HG02588 (cell line): Measurements from ENCODE around the gene PPP2R5D.
A peak's percentile ranks its signal among the peaks of the same experiment; 100 is the strongest.
"Not testable (repeated sequence)": the region's sequence is repeated elsewhere in the genome, so short reads cannot be mapped to it uniquely, and the experiment has no call there.

Experiments used
- ATAC-seq: cut with Tn5 transposase; IDR thresholded peaks from one replicate; pipeline ENCODE4 v1.9.1; 2021; ENCODE audit warnings: mild to moderate bottlenecking, moderate library complexity; ENCODE audit not compliant: unreplicated experiment

Gene PPP2R5D

GRCh38 chr6:42988486-42989020, 4.2 kb downstream of the PPP2R5D start:
- no peak for ATAC-seq

DNA sequence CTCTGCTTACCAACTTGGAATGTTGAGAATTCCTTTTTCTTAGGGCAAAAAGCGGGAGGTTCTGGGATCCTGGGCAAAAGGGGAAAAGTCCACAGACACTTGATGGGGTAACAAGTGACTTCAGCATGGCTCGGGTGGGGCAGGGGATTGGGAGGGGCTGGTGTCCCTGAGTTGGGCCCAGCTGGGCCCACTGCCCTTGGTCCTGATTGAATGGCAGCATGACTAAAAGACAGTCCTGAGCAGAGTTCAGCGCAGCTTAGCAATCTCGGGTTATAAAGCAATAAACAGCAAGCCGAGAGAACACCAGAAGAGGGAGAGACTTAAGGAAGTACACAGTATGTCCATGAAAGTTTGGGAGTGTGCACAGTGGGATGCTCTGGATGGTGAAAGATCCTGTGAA, 5.6 kb downstream of the PPP2R5D start:
- ATAC-seq, result no peak

DNA sequence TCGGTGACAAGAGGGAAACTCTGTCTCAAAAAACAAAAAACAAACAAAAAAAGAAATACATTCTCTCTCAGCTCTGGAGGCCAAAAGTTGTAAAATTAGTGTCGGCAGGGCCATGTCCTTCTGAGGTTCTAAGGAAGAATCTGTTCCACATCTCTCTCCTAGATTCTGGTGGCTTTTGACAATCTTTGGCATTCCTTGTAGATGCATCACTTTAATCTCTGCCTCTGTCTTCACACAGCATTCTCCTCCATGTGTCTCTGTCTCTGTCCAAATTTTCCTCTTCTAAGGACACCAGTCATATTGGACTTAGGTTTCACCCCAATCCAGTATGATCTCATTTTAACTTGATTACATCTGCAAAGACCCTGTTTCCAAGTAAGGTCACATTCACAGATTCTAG, 9.1 kb downstream of the PPP2R5D start:
- no peak for ATAC-seq

- no peak for ATAC-seq
Observed at GRCh38 chr6:42996513-42996912, 12.1 kb downstream of the PPP2R5D start.

- ATAC-seq, result not testable (repeated sequence)
Observed at GRCh38 chr6:42998205-42998604, 13.8 kb downstream of the PPP2R5D start.

GRCh38 chr6:43001843-43002242, 17.5 kb downstream of the PPP2R5D start:
- no peak for ATAC-seq

- no peak for ATAC-seq
Observed at GRCh38 chr6:43005844-43006243, 21.5 kb downstream of the PPP2R5D start.

- no peak for ATAC-seq
Observed at GRCh38 chr6:43006251-43006650, 21.9 kb downstream of the PPP2R5D start.

- no peak for ATAC-seq
Observed at GRCh38 chr6:43007126-43007525, 22.8 kb downstream of the PPP2R5D start.

- no peak for ATAC-seq
Observed at GRCh38 chr6:43009124-43009523, 24.8 kb downstream of the PPP2R5D start.

DNA sequence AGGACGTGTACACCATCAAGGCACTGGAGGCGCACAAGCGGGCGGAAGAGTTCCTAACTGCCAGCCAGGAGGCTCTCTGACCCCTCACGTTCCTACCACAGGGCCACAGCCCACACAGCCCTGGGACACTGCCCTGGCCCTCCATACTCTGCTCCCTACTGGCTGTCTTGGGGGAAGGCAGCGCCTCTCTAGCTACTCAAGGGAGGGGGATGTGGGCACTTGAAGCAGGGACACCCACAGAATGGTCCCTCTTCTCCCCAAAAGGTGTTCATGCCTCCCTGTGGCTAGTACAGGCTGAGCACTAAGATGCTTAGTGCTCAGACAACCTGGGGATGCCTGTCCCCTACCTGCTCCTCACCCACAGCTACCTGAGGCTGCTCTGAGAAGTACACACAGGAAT, 26.8 kb downstream of the PPP2R5D start:
- no peak for ATAC-seq

DNA sequence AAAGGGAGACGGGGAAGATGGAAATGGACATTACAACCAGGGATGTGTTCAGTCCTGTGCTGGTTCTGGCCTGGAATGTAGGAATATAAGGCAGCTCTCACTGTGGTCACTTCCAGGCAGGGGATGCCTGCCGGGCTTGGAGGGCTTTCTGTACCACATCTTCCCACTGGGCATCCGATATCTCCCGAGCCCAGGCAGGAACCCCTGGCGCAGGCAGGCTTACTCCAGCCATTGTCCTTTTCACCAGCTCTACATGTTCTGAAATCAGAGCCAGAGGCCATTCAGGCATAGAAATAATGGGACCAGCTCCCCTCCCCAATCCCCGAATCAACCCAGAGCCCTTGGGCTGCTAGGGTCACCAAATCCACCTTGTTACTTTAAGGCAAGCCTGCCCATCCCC, 28.0 kb downstream of the PPP2R5D start:
- no peak for ATAC-seq

- no peak for ATAC-seq
Observed at GRCh38 chr6:43013097-43013842, 28.9 kb downstream of the PPP2R5D start.

GRCh38 chr6:43013843-43014433, 29.6 kb downstream of the PPP2R5D start, which contains the start of the genes KLHDC3 and MEA1:
Gene KLHDC3, plus strand, starts transcription at chr6:43014249. Its CDS starts 2,944 bp downstream, at chr6:43017193.
Gene MEA1, minus strand, starts transcription at chr6:43013946. Its CDS starts 133 bp downstream, at chr6:43013813.
- peak; percentile 94 for ATAC-seq

DNA sequence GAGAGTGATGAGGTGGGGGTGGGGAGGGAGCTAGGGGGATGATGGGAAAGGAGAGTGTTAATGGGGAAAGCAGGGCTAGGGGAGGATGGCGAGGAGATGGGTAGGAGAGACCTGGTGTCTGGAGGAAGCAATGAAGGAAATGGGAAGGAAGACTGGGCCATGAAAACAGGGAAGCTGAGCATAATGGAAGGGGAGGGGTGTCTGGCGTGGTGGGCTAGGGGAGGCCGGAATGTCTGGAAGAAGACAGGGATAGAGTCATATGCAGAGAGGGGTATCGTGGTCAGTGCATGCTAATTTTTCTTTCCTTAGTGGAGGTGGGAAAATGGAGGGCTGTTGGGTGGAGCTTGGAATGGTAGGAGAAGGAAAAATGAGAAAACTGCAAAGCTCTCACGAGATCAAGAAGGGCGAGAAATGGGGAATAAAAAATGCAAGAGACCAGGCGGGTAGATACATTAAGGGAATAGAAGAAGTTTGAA, 30.1 kb downstream of the PPP2R5D start:
- no peak for ATAC-seq

GRCh38 chr6:43016176-43016942, 32.0 kb downstream of the PPP2R5D start:
- no peak for ATAC-seq

DNA sequence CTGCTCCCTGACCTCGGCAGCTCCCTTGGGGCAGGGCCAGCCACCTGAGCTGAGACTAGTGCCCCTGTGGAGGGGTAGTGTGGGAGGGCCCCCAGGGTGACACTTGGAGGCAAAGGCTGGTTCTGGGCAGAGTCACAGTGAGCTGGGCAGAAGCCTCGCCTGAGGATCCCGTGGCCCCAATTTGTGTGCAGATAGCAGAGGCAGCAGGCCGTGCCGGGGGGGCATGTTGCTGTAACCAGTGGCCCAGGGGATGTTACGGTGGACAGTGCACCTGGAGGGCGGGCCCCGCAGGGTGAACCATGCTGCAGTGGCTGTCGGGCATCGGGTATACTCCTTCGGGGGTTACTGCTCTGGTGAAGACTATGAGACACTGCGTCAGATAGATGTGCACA, 32.6 kb downstream of the PPP2R5D start:
- ATAC-seq, result no peak

DNA sequence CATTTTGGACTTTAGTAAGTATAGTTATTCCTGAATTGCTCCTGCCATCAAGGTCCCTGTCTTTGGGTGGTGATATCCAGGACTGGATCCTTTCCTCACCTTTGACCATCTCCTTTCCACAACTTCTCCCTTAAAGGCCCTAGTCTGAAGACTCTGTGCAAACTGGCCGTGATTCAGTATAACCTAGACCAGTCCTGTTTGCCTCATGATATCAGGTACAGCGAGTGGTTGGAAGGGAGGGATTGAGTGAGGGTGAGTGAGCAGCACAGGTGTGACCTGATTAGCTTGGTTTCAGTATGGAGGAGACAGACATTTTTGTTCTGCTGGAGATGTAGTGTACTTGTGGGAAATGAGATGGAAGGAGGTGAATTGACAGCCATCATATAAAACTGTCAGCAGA, 34.8 kb downstream of the PPP2R5D start:
- ATAC-seq, result no peak

DNA sequence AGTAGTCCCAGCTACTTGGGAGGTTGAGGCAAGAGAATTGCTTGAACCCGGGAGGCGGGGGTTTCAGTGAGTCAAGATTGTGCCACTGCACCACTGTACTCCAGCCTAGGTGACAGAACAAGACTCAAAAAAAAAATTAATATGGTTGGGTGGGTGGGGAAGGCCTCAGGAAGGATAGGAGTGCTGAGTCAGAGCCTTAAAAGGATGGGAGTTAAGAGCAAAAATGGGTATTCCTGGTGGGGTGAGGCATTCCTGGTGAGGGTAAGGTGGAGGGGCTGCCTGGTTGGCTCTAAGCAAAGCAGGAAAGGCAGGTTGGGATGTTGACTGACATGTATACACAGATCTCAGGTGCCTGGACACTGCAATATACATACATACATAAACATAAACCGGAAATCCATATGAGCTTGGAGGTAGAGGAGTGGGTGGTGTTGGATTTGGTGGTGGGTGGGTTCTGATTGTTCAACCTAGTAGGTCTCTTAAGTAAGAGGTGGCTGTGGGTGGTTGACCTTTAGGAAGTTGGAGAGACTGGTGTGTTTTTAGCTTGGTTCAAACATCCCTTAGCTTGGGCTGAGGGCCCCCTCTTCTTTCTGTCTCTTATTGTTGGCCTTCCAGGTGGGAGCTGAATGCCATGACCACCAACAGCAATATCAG, 35.8 kb downstream of the PPP2R5D start:
- no peak for ATAC-seq

DNA sequence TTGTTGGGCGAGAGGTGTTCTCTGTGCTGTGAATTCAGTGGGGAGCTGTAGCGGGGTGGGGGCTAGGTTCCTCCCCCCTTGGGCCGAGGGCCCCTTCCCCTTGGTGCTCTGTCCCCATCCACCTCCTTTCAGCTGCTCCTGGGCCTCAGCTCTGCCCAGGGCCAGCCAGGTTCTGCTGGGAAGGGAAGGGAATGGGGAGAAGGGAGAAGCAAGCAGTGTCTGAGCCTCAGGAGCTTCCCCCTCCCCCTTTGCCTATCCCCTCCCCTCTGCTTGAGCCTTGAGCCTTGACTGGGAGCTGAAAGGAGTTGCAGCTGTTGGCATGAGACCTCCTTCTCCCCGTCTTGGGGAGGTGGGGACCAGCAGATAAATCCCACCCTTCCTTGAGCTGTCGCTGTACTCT, 36.5 kb downstream of the PPP2R5D start:
- no peak for ATAC-seq
